HepG2 (cell line): ENCODE results near the gene PREX1.

Experiments used
- EP300 ChIP-seq, 3 experiments: sonication (generic) in 1 of 3; formaldehyde crosslinking in 1 of 3; IDR thresholded peaks; 2 replicates each; pipeline versions ENCODE4 v1.5.1 to v1.6.1; 2011 to 2020; ENCODE audit warnings: low read depth in 2 of 3, low read length in 2 of 3, borderline replicate concordance in 1 of 3, improper control_type of control experiment in 1 of 3, mild to moderate bottlenecking in 1 of 3, missing genetic modification reagents in 1 of 3, moderate library complexity in 1 of 3
- FOSL2 ChIP-seq: sonication (generic); formaldehyde crosslinking; IDR thresholded peaks from 2 replicates; pipeline ENCODE4 v1.4.0; 2020; ENCODE audit warnings: missing genetic modification reagents
- FOXK1 ChIP-seq: sonication (generic); formaldehyde crosslinking; IDR thresholded peaks from 2 replicates; pipeline ENCODE4 v1.4.0; 2020; ENCODE audit warnings: low read depth, missing genetic modification reagents, borderline replicate concordance
- HMGXB4 ChIP-seq, 2 experiments: sonication (generic) in 1 of 2; formaldehyde crosslinking in 1 of 2; IDR thresholded peaks; 2 replicates each; pipeline versions ENCODE4 v1.4.0 to v1.6.1; 2018 to 2020; ENCODE audit warnings: missing genetic modification reagents in 2 of 2, borderline replicate concordance in 1 of 2, low read depth in 1 of 2, mild to moderate bottlenecking in 1 of 2, missing biosample characterization in 1 of 2
- NBN ChIP-seq: fragments of 450-650 bp; conservative IDR thresholded peaks from 2 replicates; pipeline ENCODE4 v1.6.1; 2017
- NFKB2 ChIP-seq: sonication (generic); formaldehyde crosslinking; IDR thresholded peaks from 2 replicates; pipeline ENCODE4 v1.4.0; 2020; ENCODE audit warnings: missing genetic modification reagents, borderline replicate concordance
- TEAD2 ChIP-seq: sonication (generic); formaldehyde crosslinking; IDR thresholded peaks from 2 replicates; pipeline ENCODE4 v1.9.0; 2021; ENCODE audit warnings: missing genetic modification reagents
- ZNF562 ChIP-seq: sonication (generic); formaldehyde crosslinking; IDR thresholded peaks from 2 replicates; pipeline ENCODE4 v1.8.0; 2022; ENCODE audit warnings: missing genetic modification reagents, borderline replicate concordance

- TF ChIP-seq HMGXB4 (CRISPR knock-in tag; IDR thresholded peaks at IDR 0.05; ENCODE audit: borderline replicate concordance in 1 of 2, low read depth in 1 of 2): no peak
- TF ChIP-seq EP300 (IDR thresholded peaks at IDR 0.05; ENCODE audit: low read depth in 2 of 2, low read length in 2 of 2): no peak
- no peak for TF ChIP-seq EP300 (CRISPR knock-in tag; IDR thresholded peaks at IDR 0.05; ENCODE audit: borderline replicate concordance)
- TF ChIP-seq NBN: no peak
- no peak for TF ChIP-seq FOSL2 (CRISPR knock-in tag)
- no peak for TF ChIP-seq FOXK1 (CRISPR knock-in tag)
- TF ChIP-seq NFKB2: no peak
- TF ChIP-seq ZNF562 (CRISPR knock-in tag): no peak
- no peak for TF ChIP-seq TEAD2
Measured at GRCh38 chr20:48679011-48679410, 148.8 kb downstream of the PREX1 start.
